Esophagus squamous epithelium (tissue), 5 donors: ENCODE data around the gene CPLX1. TPM values are rescaled to one million over a fixed set of nuclear protein-coding genes. Genes with fewer than 3 reads are reported as not detected.
A peak's percentile ranks its signal among the peaks of the same experiment; 100 is the strongest.

Source experiments
- DNase-seq: peaks from one replicate; lab custom pipeline; 2025; lab: John Stamatoyannopoulos, UW
- H3K27ac ChIP-seq, 4 donors: fragments of 200-600 bp; sonication (generic); one replicate each; pipeline ENCODE4 v1.5.1; 2016 to 2019; ENCODE audit warnings: mild to moderate bottlenecking in 1 of 4
- H3K27me3 ChIP-seq, 4 donors: fragments of 200-600 bp; sonication (generic); 1 replicate in 3 of 4; 2 replicates in 1 of 4; pipeline versions ENCODE4 v1.5.1 to v1.6.0; 2017 to 2021; ENCODE audit warnings: antibody characterized with exemption in 1 of 4
- H3K36me3 ChIP-seq, 3 donors: fragments of 200-600 bp; sonication (generic); one replicate each; pipeline ENCODE4 v1.5.1; 2016 to 2019
- H3K4me1 ChIP-seq, 3 donors: fragments of 200-600 bp; sonication (generic); one replicate each; pipeline ENCODE4 v1.5.1; 2017 to 2019
- H3K4me3 ChIP-seq, 4 donors: fragments of 200-600 bp; sonication (generic); 1 replicate in 3 of 4; 2 replicates in 1 of 4; pipeline ENCODE4 v1.5.1; 2016 to 2019; ENCODE audit warnings: mild to moderate bottlenecking in 2 of 4, moderate library complexity in 1 of 4
- H3K9me3 ChIP-seq, 3 donors: fragments of 200-600 bp; sonication (generic); one replicate each; pipeline ENCODE4 v1.5.1; 2016 to 2019
- POLR2A ChIP-seq, 4 donors: fragments of 450-650 bp; IDR thresholded peaks; one replicate each; pipeline ENCODE4 v1.6.1; 2017; ENCODE audit warnings: antibody characterized with exemption in 4 of 4, mild to moderate bottlenecking in 4 of 4, moderate library complexity in 3 of 4
- WGBS, 2 donors: methylation state at CpG; one replicate each; pipeline ENCODE4 v1.1.5; 2018; 5-methylcytosine and 5-hydroxymethylcytosine counted together
- intact Hi-C: fragments of 100-400 bp; cut with DNase I; formaldehyde crosslinking; loops from one replicate; pipeline ENCODE4 v1.15.0; 2022
- total RNA-seq, 4 donors: library from RNA; depleted of rRNA; stranded (reverse); fragments of >200 nt; gene quantifications; one replicate each; pipeline ENCODE4 v1.1.0, GENCODE V29; 2016
- TF ChIP-seq, protein P1 (sequence below), 6 experiments: fragments of 450-650 bp in 4 of 6; fragments of 200-600 bp in 2 of 6; sonication (generic) in 2 of 6; IDR thresholded peaks; one replicate each; pipeline ENCODE4 v1.5.1; 2016 to 2019; ENCODE audit warnings: antibody characterized with exemption in 6 of 6, mild to moderate bottlenecking in 4 of 6, moderate library complexity in 4 of 6
- donor health status: DM: yes; HTN: yes; CAD: no.

Gene CPLX1
- total RNA-seq, 4 donors from 2014 or later = 0.44 to 0.57 TPM; not detected in 2

DNA sequence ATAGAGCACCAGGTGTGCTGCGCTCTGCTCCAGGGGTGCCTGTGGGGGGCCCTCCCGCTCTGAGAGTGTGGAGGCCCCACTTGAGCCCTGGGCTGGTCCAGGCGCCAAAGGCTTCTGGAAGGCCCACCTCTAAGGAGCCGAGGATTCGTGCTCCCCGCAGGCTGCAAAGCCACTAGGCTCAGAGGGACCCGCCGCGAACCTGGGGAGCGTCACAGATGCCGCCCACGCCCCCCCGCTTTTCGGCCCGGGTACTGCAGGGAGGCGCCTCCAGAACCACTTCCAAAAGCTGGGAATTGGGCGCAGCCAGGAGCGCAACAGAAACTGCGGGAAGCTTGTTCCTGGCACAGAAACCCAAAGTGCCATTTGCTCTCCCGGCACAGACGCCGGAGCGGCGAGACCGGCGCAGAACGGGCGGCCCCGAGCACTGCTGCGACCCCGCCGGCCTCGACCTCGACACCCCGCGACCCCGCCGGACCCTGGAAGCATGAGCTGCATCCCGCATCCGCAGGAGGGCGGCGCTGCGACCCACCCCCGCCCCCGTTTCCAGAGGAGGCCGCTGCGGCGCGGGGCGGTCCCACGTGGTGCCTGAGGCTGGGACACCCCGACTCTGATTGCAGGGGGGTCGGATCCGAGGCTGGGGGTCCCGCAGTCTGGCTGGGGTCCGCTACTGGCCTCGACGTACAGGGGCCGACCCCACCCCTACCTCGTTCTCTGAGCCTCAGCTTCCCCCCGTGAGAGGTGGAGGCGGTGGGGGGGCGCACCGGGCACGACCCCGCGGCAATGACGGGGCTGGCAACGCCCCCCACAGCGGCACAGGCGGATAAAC, 30.8 kb downstream of the CPLX1 start:
- 0% methylated on average over 6 of the region's 71 CpGs; no CpG with 5 or more reads in 1 of the 2 donors for WGBS, 2 donors
- H3K36me3 ChIP-seq = no peaks in the 10 kb centered on the region
- TF ChIP-seq, protein P1, sequence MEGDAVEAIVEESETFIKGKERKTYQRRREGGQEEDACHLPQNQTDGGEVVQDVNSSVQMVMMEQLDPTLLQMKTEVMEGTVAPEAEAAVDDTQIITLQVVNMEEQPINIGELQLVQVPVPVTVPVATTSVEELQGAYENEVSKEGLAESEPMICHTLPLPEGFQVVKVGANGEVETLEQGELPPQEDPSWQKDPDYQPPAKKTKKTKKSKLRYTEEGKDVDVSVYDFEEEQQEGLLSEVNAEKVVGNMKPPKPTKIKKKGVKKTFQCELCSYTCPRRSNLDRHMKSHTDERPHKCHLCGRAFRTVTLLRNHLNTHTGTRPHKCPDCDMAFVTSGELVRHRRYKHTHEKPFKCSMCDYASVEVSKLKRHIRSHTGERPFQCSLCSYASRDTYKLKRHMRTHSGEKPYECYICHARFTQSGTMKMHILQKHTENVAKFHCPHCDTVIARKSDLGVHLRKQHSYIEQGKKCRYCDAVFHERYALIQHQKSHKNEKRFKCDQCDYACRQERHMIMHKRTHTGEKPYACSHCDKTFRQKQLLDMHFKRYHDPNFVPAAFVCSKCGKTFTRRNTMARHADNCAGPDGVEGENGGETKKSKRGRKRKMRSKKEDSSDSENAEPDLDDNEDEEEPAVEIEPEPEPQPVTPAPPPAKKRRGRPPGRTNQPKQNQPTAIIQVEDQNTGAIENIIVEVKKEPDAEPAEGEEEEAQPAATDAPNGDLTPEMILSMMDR (IDR thresholded peaks at IDR 0.05) = peak in 1 of 6 experiments; percentile 3
- no peak for TF ChIP-seq POLR2A (IDR thresholded peaks at IDR 0.05)
- H3K4me3 ChIP-seq = peak overlapping the region; percentile 2 to 64 (median 24)
- H3K27ac ChIP-seq = no peak overlapping the region
- intact Hi-C loops = no loop called here
- no peaks in the 10 kb centered on the region for H3K9me3 ChIP-seq
- H3K4me1 ChIP-seq = peaks cover 12 to 53% (median 33%) of the 10 kb centered on the region in 3 donors
- no peak for DNase-seq
- peaks cover 14 to 70% (median 29%) of the 10 kb centered on the region in 4 donors for H3K27me3 ChIP-seq

DNA sequence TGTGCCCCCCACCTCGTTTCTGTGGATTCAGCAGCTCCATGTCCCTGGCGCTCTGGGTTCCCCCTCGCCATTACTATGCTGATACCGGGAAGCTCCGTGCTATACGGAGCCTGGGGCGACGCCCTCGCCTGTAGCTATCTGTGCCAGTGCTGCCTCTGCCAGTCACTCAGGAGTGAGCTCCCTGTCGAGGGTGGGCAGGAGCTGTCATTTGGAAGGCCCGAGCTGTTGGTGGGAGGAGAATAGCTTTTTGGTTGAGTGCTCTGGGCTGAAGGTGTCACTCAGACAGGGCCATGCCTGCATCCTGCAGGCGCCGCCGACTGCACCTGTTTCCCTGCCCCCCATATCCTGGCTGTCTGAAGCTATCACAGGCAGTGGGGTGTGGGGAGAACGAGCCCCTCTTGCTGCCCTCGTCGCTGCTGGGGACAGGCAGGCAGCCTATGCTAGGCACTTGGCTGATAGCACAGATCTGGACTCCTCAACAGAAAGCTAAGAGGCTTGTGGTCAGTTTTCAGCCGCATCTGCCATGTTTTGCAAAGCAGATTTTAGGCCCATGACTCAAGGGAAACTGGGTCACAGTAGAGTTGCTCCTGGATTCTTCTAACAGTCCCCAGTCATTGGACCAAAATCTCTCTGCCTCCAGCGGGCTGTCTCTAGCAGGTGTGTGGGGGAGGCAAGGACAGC, 31.8 kb downstream of the CPLX1 start:
- 25 to 60% methylated on average over 10 to 11 of the region's 19 CpGs for WGBS, 2 donors
- Histone ChIP-seq H3K27me3 (peaks cover 14 to 80% (median 29%) of the 10 kb centered on the region in 4 donors), H3K4me1 (peaks cover 12 to 59% (median 28%) of the 10 kb centered on the region in 3 donors), H3K9me3 (no peaks in the 10 kb centered on the region), H3K27ac (no peak overlapping the region), H3K36me3 (no peaks in the 10 kb centered on the region), H3K4me3 (no peak overlapping the region)
- intact Hi-C loops = no loop called here
- no peak for DNase-seq
- TF ChIP-seq, protein P1 (IDR thresholded peaks at IDR 0.05) = no peak
- no peak for TF ChIP-seq POLR2A (IDR thresholded peaks at IDR 0.05)

DNA sequence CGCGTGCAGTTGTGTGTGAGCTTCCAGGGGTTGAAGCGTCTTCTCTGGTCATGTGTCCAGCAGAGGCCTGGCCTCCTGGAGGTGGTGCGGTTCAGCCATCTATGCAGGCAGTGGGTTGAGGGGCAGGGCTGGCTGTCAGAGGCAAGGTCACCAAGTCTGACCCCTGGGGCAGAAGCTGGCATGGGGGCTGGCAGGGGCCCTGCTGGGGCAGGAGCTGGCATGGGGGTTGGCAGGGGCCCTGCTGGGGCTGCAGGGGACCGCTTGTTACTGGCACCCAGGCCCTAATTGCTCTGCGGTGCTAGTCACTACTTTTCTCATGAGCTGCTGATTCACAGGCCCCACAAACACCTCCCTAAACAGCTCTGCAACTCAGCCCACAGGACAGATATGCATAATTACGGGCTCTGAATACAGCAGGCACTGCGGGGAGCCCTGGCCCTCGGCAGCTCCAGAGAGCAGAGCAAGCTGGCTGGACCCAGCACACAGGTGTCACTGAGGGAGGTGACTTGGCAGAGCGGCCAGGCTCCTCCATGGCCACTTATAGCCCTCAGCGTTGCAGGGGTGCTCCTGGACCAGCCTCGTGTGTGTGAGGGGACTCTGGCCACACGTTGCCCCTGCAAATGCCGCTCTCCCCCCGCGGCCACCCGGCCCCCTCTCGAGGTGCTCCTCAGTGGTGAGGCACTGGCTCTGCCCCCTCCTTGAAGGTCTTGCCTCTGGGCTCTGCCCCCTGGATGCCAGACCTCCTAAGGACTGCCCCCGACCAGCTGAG, 32.7 kb downstream of the CPLX1 start:
- H3K27ac ChIP-seq = no peak overlapping the region
- peaks cover 14 to 88% (median 29%) of the 10 kb centered on the region in 4 donors for H3K27me3 ChIP-seq
- peaks cover 12 to 62% (median 30%) of the 10 kb centered on the region in 3 donors for H3K4me1 ChIP-seq
- DNase-seq = no peak
- WGBS, 2 donors = 82% methylated on average over 3 to 8 of the region's 19 CpGs
- intact Hi-C loops = no loop called here
- TF ChIP-seq, protein P1 (IDR thresholded peaks at IDR 0.05) = no peak
- TF ChIP-seq POLR2A (IDR thresholded peaks at IDR 0.05) = no peak
- H3K36me3 ChIP-seq = no peaks in the 10 kb centered on the region
- H3K4me3 ChIP-seq = no peak overlapping the region
- H3K9me3 ChIP-seq = no peaks in the 10 kb centered on the region

DNA sequence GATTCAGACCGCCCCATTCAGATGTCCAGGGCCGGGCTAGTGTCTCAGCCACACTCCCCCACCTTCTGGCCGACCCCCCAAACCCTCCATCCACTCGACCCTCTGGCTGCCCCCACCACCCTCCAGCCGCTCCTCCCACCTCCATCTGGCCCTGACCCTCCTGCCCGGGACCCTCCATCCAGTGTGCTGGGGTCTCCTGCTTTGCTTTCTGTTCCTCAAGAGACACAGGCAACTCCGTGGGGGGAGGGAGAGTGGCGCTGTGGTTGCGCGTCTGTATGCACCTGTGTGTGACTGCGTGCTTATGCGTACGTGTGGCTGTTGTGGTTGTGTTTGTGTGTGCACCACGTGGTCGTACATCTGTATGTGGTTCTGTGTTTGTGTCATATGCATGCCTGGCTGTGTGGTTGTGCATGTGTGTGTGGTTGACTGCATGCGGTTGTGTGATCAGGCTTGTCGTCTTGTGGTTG, 33.3 kb downstream of the CPLX1 start:
- intact Hi-C loops = no loop called here
- TF ChIP-seq POLR2A (IDR thresholded peaks at IDR 0.05) = no peak
- TF ChIP-seq, protein P1 (IDR thresholded peaks at IDR 0.05) = no peak
- 29 to 33% methylated on average over 6 of the region's 17 CpGs for WGBS, 2 donors
- no peaks in the 10 kb centered on the region for H3K9me3 ChIP-seq
- H3K4me1 ChIP-seq = peaks cover 12 to 68% (median 30%) of the 10 kb centered on the region in 3 donors
- H3K27ac ChIP-seq = no peak overlapping the region
- DNase-seq = no peak
- H3K36me3 ChIP-seq = no peaks in the 10 kb centered on the region
- H3K4me3 ChIP-seq = peak overlapping the region in 3 of 4 donors; percentile 12 to 60 (median 39)
- peaks cover 14 to 94% (median 29%) of the 10 kb centered on the region in 4 donors for H3K27me3 ChIP-seq
